Kidney epithelial cell (primary cell): ENCODE data around the gene SLC39A11. TPM values are rescaled to one million over a fixed set of nuclear protein-coding genes. Genes with fewer than 3 reads are reported as not detected.

Experiments
- DNase-seq: peaks from one replicate; pipeline ENCODE4 v3.0.0-alpha.2; 2010; ENCODE audit warnings: low read depth
- H3K27me3 ChIP-seq: 2 replicates; pipeline ENCODE4 v1.6.0; 2011; ENCODE audit warnings: low read length; ENCODE audit not compliant: control insufficient read depth, insufficient read depth
- H3K36me3 ChIP-seq: 2 replicates; pipeline ENCODE4 v1.5.1; 2011; ENCODE audit warnings: low read length; ENCODE audit not compliant: control insufficient read depth, insufficient read depth
- H3K4me3 ChIP-seq: 2 replicates; pipeline ENCODE4 v1.5.1; 2011; ENCODE audit warnings: low read depth, mild to moderate bottlenecking, control low read depth, low read length
- total RNA-seq: library from RNA; depleted of rRNA; stranded (reverse); fragments of >200 nt; gene quantifications from 2 replicates; pipeline ENCODE4 v1.2.3, GENCODE V29; 2015
- TF ChIP-seq, protein P1 (sequence below): IDR thresholded peaks from 2 replicates; pipeline ENCODE4 v1.5.1; 2011; ENCODE audit warnings: mild to moderate bottlenecking, moderate library complexity, low read length, control low read depth, inconsistent platforms; ENCODE audit not compliant: insufficient read depth, poor library complexity, severe bottlenecking

SLC39A11 gene
- total RNA-seq, 1 donor from 2014 or later, result 13.0 TPM

DNA sequence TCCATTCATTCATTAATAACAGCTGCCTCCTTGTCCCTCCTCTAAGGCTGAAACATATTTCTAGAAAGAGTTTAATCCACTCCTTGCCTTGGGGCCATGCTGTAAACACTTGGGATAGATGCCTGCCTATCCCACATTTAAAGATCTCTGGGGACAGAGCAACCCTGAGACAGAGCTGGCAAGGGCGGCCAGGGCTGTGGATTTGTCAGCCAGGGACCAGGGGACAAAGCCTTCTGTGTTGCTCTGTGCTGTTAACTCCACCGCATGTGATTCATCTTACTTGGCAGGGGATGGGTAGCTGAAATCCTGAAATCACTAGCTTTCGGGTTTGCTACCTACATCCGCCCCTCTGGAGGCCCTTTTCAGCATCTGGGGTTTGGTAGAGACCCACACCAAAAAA lies 392.9 kb downstream of the SLC39A11 start:
- TF ChIP-seq, protein P1, sequence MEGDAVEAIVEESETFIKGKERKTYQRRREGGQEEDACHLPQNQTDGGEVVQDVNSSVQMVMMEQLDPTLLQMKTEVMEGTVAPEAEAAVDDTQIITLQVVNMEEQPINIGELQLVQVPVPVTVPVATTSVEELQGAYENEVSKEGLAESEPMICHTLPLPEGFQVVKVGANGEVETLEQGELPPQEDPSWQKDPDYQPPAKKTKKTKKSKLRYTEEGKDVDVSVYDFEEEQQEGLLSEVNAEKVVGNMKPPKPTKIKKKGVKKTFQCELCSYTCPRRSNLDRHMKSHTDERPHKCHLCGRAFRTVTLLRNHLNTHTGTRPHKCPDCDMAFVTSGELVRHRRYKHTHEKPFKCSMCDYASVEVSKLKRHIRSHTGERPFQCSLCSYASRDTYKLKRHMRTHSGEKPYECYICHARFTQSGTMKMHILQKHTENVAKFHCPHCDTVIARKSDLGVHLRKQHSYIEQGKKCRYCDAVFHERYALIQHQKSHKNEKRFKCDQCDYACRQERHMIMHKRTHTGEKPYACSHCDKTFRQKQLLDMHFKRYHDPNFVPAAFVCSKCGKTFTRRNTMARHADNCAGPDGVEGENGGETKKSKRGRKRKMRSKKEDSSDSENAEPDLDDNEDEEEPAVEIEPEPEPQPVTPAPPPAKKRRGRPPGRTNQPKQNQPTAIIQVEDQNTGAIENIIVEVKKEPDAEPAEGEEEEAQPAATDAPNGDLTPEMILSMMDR, result no peak
- no peak overlapping the region for H3K4me3 ChIP-seq
- DNase-seq, result no peak
- no peaks in the 10 kb centered on the region for H3K36me3 ChIP-seq
- no peaks in the 10 kb centered on the region for H3K27me3 ChIP-seq

DNA sequence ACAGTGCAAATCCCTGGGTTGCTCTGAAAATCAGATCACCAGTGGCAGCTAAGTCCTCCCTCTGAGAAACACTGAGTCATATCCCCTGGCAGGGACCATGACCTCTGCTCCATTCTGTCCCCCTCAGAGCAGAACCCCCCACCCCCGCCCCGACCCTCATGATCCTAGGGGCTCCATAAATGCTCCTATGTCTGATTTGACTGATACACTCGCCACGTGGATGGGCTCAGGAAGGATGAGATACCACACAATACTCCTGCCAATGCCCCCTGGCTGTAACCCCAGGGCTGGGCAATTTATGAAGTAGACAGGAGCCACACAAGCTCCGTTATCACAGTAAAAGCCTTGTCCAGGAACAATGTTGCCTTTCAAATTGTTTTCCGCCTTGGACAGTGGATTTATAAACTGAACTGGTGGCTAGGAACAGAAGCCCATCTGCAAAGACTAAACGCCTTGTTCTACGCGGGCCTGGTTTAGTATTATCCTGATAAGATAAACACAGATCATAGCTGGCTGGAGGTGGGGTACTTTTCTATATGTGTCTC lies 394.8 kb downstream of the SLC39A11 start:
- no peak overlapping the region for H3K4me3 ChIP-seq
- TF ChIP-seq, protein P1, result no peak
- H3K36me3 ChIP-seq, result no peaks in the 10 kb centered on the region
- no peak for DNase-seq
- no peaks in the 10 kb centered on the region for H3K27me3 ChIP-seq

DNA sequence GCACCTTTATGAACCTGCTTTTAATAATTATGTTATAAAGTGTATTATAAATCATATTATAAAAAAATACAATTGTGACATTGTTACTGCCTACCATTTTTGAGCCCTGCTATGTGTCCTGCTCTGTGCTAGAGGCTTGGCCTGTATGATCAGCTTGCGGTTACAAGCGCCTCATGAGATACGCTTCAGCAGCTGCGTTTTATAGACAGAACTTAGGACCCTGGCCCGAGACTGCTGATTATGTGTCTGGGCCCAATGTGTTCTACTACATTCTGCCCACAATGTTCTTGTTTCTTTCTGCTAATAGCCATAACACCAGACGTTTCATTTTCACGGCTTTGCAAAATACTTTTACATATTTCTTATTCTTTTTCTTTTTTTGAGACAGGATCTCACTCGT lies 395.8 kb downstream of the SLC39A11 start:
- no peak overlapping the region for H3K4me3 ChIP-seq
- TF ChIP-seq, protein P1, result no peak
- no peak for DNase-seq
- H3K36me3 ChIP-seq, result no peaks in the 10 kb centered on the region
- no peaks in the 10 kb centered on the region for H3K27me3 ChIP-seq

DNA sequence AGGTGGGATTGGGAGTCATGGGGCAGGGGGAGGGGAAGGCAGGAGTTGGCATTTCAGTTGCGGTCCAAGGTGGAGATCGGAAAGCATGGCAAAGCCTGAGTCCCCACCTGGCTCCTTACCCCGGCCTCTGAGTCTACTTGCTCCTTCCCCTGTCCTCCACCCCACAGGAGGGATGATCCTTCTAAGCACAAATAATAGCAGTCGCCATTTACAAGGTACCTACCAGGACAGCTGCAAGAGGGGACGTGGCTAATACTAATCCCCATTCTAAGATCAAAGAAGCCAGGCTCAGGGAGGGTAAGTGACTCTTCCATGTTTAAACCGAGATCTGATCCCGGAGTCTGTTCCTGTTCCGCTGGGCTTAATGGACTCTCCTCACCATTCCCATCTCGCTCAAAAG lies 396.3 kb downstream of the SLC39A11 start:
- TF ChIP-seq, protein P1, result no peak

DNA sequence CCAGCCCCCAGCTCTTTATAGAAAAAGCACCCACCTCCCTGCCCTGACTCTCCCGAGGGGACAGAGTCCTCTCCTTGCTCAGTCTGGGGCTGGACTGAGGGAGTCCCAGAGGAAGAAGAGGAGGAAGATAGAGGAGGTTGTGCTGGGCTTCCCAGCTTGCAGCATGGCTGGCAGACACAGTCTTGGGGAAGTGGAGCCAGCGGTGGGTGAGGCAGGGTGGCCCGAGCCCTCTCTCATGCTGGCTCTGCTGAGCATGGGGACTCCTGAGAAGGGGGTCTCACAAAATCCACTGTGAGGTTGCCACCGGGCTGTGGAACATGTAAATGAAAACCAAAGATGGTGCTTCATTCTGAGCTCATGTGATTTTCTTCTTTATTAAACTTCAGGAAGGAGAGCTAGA lies 398.5 kb downstream of the SLC39A11 start:
- Histone ChIP-seq H3K27me3 (no peaks in the 10 kb centered on the region), H3K36me3 (no peaks in the 10 kb centered on the region), H3K4me3 (no peak overlapping the region)
- TF ChIP-seq, protein P1, result no peak
- DNase-seq, result no peak

More for the DNA sequence above, 396.3 kb downstream of the SLC39A11 start:
- no peak for DNase-seq
- Histone ChIP-seq H3K36me3 (no peaks in the 10 kb centered on the region), H3K27me3 (no peaks in the 10 kb centered on the region), H3K4me3 (no peak overlapping the region)

DNA sequence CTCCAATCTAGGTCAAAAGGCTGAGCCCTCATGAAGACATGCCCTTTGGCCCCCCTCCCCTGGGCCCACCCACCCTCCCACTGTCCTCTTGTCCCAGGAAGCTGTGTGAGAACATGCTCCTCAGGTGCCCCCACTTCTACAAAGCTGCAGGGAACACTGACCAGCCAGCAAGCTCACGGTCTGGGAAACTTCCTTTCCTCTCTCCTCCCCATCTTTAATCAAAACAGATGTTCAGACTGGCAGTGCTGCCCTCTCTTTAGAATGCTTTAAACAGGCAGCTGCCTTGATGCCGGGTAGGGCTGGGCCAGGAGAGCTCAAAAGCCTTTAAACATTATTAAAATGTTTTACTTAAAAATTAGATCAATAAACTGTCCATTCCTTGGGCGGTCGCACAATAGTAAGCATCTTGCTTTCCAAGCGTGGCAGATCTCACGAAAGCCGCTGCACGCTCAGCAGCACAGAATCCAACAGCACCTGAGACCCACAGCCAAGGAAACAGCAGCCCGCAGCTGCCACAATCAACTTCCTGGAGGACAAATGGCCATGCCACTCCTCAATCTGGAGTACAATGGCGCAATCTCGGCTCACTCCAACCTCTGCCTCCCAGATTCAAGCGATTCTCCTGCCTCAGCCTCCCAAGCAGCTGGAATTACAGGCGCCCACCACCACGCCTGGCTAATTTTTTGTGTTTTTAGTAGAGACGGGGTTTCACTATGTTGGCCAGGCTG lies 399.2 kb downstream of the SLC39A11 start:
- no peaks in the 10 kb centered on the region for H3K36me3 ChIP-seq
- no peak overlapping the region for H3K4me3 ChIP-seq
- TF ChIP-seq, protein P1, result no peak
- H3K27me3 ChIP-seq, result no peaks in the 10 kb centered on the region
- DNase-seq, result no peak
